Measurements from ENCODE around the gene TPRN. TPM values are rescaled to one million over a fixed set of nuclear protein-coding genes. Genes with fewer than 3 reads are reported as not detected.

The TPRN gene
- total RNA-seq, 1 experiment from 2014 or later: 23.0 TPM

DNA sequence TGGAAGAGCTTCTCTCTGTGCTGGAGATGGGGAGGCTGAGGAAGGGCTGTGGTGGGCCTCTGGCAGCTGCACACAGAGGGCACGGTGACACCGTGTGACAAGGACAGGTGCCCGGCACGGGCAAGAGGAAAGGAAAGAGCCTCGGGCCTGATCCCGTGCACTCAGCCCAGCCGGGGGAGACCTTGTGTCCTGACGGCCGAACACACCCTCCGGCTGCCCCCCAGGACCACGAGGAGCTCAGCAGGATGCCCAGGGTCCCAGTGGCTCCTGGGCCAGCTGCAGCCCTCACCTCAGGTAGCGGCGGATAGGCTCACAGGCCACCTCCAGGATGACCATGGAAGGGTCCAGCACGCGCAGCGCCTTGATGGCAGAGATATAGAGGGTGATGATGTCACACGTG is 17.7 kb downstream of the TPRN start:
- no peaks in the 10 kb centered on the region for H3K9me3 ChIP-seq (ENCODE audit: low read depth, low read length, poor library complexity, severe bottlenecking)
- intact Hi-C loops (cut with micrococcal nuclease; ENCODE audit: unreplicated experiment): no loop called here
- DNase-seq (ENCODE audit: low spot score): no peak
- H3K36me3 ChIP-seq (ENCODE audit: insufficient read depth, low read length, poor library complexity, severe bottlenecking): peaks cover 7% of the 10 kb centered on the region
- peaks cover 7% of the 10 kb centered on the region for H3K4me1 ChIP-seq (ENCODE audit: insufficient read depth, low read length, poor library complexity, severe bottlenecking)
- BruUV-seq (replicated peaks): no TSS peak
- ChIA-PET CTCF (no interaction called here), POLR2A (ENCODE audit: low non-redundant PET) (no interaction called here)
- no peak overlapping the region for H3K27ac ChIP-seq (ENCODE audit: low read depth, low read length, poor library complexity, severe bottlenecking)
- H3K4me3 ChIP-seq (ENCODE audit: low read depth, low read length, poor library complexity, severe bottlenecking): no peak overlapping the region
- TF ChIP-seq EZH2 (IDR thresholded peaks at IDR 0.05; ENCODE audit: borderline replicate concordance, low read depth, low read length, poor library complexity, severe bottlenecking) (no peak), CTCF (conservative IDR thresholded peaks at IDR 0.05; ENCODE audit: low read depth, low read length) (no peak)
- H3K27me3 ChIP-seq (replicated peaks; ENCODE audit: insufficient read depth, low read depth, low read length, poor library complexity): no peaks in the 10 kb centered on the region

DNA sequence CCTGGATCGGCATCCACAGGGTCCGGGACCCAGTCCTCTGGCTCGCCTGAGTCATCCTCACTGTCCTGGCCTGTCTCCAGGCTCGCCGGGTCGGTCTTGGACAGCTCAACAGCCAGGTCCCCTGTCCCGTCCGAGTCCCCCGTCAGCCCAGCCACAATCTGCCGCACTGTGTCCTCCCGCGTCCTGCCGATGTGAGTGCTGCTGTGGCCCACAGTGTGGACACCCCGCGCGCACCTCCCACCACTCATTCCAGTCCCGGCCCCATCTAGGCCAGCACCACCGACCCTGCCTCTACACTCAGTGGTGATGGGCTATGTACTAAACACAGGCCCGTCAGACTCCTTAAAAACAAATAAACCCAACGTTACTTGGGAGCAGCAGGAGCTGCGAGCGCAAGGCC is 18.9 kb downstream of the TPRN start:
- Histone ChIP-seq H3K4me3 (ENCODE audit: low read depth, low read length, poor library complexity, severe bottlenecking) (no peak overlapping the region), H3K4me1 (ENCODE audit: insufficient read depth, low read length, poor library complexity, severe bottlenecking) (no peaks in the 10 kb centered on the region), H3K27me3 (replicated peaks; ENCODE audit: insufficient read depth, low read depth, low read length, poor library complexity) (no peaks in the 10 kb centered on the region), H3K36me3 (ENCODE audit: insufficient read depth, low read length, poor library complexity, severe bottlenecking) (peaks cover 7% of the 10 kb centered on the region), H3K27ac (ENCODE audit: low read depth, low read length, poor library complexity, severe bottlenecking) (no peak overlapping the region), H3K9me3 (ENCODE audit: low read depth, low read length, poor library complexity, severe bottlenecking) (no peaks in the 10 kb centered on the region)
- no TSS peak for BruUV-seq (replicated peaks)
- DNase-seq (ENCODE audit: low spot score): no peak
- intact Hi-C loops (cut with micrococcal nuclease; ENCODE audit: unreplicated experiment): no loop called here
- POLR2A ChIA-PET (ENCODE audit: low non-redundant PET): no interaction called here
- TF ChIP-seq EZH2 (IDR thresholded peaks at IDR 0.05; ENCODE audit: borderline replicate concordance, low read depth, low read length, poor library complexity, severe bottlenecking) (no peak), CTCF (conservative IDR thresholded peaks at IDR 0.05; ENCODE audit: low read depth, low read length) (no peak)
- CTCF ChIA-PET: interaction anchor here (0.6 kb wide), 1 partner anchor 38 kb away, joined by 4 read pairs; no protein-coding TSS in a partner anchor

DNA sequence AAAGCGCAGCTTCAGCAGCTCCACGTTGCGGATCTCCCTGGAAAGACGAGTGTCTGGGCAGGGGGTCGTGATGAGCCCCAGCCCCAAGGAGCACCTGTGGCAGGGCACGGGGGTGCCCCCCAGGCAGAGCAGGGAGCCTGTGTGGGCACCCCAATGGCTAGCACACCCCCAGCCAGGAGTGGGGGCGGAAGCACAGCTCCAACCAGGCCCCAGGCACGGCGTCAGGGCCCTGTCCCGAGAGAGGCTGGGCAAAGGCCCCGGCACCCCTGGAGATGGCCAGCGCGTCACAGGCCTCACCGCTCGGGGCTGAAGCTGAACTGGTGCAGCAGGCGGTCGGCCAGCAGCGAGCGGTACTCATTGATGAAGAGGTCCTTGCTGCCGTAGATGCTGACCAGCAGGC is 20.1 kb downstream of the TPRN start:
- Histone ChIP-seq H3K9me3 (ENCODE audit: low read depth, low read length, poor library complexity, severe bottlenecking) (no peaks in the 10 kb centered on the region), H3K27me3 (replicated peaks; ENCODE audit: insufficient read depth, low read depth, low read length, poor library complexity) (no peaks in the 10 kb centered on the region), H3K27ac (ENCODE audit: low read depth, low read length, poor library complexity, severe bottlenecking) (no peak overlapping the region), H3K36me3 (ENCODE audit: insufficient read depth, low read length, poor library complexity, severe bottlenecking) (peaks cover 7% of the 10 kb centered on the region), H3K4me3 (ENCODE audit: low read depth, low read length, poor library complexity, severe bottlenecking) (no peak overlapping the region), H3K4me1 (ENCODE audit: insufficient read depth, low read length, poor library complexity, severe bottlenecking) (no peaks in the 10 kb centered on the region)
- no peak for DNase-seq (ENCODE audit: low spot score)
- intact Hi-C loops (cut with micrococcal nuclease; ENCODE audit: unreplicated experiment): no loop called here
- ChIA-PET POLR2A (ENCODE audit: low non-redundant PET) (no interaction called here), CTCF (no interaction called here)
- BruUV-seq (replicated peaks): no TSS peak
- TF ChIP-seq EZH2 (IDR thresholded peaks at IDR 0.05; ENCODE audit: borderline replicate concordance, low read depth, low read length, poor library complexity, severe bottlenecking): no peak
- no peak for TF ChIP-seq CTCF (conservative IDR thresholded peaks at IDR 0.05; ENCODE audit: low read depth, low read length)
